NOMO-1 (cell line): ENCODE data around the gene JKAMP.
"Not testable (repeated sequence)": the region's sequence is repeated elsewhere in the genome, so short reads cannot be mapped to it uniquely, and the experiment has no call there.

Experiments used
- DNase-seq, 2 experiments: peaks; one replicate each; lab custom pipeline; 2025; ENCODE audit not compliant: unreplicated experiment in 2 of 2; lab: John Stamatoyannopoulos, UW

Gene JKAMP, protein sequence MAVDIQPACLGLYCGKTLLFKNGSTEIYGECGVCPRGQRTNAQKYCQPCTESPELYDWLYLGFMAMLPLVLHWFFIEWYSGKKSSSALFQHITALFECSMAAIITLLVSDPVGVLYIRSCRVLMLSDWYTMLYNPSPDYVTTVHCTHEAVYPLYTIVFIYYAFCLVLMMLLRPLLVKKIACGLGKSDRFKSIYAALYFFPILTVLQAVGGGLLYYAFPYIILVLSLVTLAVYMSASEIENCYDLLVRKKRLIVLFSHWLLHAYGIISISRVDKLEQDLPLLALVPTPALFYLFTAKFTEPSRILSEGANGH

DNA sequence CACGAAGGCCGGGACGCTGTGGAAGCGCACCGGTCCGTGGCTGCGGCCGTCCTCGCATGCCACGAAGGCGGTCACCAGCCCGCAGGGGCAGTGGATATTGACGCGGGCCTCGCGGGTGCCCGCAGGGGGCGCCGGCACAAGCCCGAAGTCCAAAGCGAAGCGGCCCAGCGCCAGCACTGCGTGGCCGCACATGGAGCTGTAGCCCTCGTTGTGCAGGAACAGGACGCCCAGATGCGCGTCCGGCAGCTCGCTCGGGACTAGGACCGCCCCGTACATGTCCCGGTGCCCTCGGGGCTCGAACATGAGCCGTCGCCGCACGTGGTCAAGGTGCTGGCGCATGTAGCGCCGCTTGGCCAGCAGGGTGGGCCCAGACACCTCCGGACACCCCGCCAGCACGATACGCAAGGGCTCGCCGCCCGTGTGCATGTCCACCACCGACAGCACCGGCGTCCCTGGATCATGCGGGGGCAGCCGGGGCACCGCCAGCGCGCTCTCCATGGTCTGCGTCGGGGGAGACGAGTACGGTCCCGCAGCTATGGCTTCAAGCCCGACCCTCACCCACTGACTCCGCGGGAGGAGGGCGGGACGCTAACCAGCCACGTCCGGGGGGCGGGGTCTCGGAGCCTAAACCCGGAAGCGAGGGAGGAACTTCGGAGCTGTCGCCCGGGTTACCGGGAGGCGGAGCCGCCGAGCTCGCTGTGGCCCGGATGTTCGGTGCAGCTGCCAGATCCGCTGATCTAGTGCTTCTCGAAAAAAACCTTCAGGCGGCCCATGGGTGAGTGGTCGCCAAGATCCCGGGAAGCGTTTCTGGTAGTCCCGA lies at the start of gene JKAMP, which contains the start of gene L3HYPDH:
Gene JKAMP, plus strand, starts transcription at position 699 of the 820 bp plus-strand sequence. Its CDS starts 73 bp downstream, at position 772.
Gene L3HYPDH, minus strand, starts transcription at position 590 of the 820 bp plus-strand sequence. Its CDS starts 92 bp downstream, at position 498.
- DNase-seq = peak; percentile 90

DNA sequence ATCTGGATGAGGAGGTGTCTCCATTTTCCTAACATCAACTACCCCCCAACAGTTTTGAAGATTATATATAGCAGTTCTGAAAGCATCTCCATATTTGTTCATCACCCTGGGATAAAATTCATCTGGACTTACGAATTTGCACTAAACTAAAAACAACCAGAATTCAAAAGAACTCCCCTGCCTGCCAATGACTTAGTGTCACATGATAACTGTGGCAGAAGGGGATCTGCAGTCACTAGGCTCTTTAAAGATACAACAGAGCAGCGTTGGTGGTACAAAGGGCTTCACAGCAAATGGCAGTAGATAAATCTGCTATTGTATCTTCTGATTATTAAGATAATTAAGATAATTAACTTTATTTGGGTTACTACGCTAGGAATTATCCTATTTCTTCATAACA lies 49.2 kb upstream of the JKAMP start:
- no peak for DNase-seq

- DNase-seq = peak; percentile 36 to 91
These were observed 48.3 kb upstream of the JKAMP start for GRCh38 chr14:59435987-59436386.

- DNase-seq = peak in 1 of 2 experiments; percentile 35
These were observed 46.1 kb upstream of the JKAMP start for GRCh38 chr14:59438195-59438647.

GRCh38 chr14:59439256-59439965 lies 44.9 kb upstream of the JKAMP start:
- peak in 1 of 2 experiments; percentile 54 for DNase-seq

GRCh38 chr14:59448673-59449072 lies 35.6 kb upstream of the JKAMP start:
- not testable (repeated sequence) for DNase-seq

GRCh38 chr14:59450716-59451115 lies 33.6 kb upstream of the JKAMP start:
- no peak for DNase-seq

DNA sequence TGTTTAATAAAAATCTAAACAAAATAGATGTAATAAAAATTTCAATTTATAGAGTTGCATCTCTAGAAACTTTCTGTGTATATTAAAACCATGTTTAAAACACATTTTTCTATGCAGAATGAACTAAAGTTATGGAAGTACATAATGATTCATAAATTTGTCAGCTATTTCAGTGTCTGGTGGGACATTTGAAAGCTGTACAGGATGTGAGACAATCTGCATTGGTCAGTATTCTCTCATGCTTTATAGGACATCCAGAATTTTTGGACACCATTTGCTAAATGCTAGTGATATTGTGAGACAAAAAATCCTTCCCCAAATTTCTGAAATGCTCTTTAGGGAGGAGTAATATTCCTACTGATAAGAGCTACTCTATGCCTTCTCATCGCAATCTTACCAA lies 32.5 kb upstream of the JKAMP start:
- no peak for DNase-seq

DNA sequence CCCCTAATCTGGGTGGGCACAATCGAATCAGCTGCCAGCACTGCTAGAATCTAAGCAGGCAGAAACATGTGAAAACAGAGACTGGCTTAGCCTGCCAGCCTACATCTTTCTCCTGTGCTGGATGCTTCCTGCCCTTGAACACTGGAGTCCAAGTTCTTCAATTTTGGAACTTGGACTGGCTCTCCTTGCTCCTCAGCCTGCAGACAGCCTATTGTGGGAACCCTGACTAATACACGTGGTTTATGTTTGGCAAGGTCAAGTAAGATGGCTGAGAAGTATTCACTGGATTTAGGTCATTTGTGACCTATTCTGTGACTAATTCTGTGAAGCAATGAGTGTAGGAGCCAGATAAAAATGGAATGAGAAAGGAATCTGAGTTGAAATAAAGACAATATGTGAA lies 30.2 kb upstream of the JKAMP start:
- no peak for DNase-seq

- no peak for DNase-seq
These were observed 28.9 kb upstream of the JKAMP start for GRCh38 chr14:59455411-59455810.

DNA sequence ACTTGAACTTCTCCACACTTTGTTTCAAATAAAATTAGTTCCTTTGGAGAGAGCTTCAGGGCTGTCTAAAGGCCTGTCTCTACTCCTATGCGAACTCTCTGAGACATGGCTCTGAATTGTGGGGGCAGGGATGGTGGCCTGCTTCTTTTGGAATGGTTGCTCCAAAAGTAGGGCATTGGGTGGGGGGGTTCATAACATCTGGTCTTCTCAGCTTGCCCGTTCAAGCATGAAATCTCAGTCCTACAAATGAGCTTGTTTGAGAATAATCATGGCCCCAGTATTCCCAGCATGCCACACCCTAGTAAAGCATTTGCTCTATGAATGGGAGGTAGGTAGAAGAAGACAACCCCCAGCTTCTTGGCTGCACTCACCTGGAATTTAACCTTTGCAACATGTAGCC lies 25.8 kb upstream of the JKAMP start:
- DNase-seq = no peak

GRCh38 chr14:59460378-59460777 lies 23.9 kb upstream of the JKAMP start:
- DNase-seq = no peak

DNA sequence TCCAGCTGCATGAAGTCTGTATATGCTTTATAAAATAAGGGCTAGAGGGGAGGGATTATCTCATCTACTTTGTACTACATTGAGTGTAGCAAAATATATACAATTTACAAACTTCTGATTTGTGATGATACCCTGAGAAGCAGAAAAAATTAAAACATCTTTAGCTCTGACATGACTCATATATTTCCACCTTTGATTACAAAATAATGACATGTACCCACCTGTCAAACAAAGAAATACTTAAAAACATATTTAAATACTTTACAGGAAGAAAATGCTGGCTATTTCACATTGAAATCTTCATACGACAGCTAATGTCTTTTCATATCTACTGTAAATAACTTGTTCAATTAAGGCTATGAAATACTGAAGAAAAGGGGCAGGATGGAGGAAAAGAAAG lies 22.4 kb upstream of the JKAMP start:
- no peak for DNase-seq

DNA sequence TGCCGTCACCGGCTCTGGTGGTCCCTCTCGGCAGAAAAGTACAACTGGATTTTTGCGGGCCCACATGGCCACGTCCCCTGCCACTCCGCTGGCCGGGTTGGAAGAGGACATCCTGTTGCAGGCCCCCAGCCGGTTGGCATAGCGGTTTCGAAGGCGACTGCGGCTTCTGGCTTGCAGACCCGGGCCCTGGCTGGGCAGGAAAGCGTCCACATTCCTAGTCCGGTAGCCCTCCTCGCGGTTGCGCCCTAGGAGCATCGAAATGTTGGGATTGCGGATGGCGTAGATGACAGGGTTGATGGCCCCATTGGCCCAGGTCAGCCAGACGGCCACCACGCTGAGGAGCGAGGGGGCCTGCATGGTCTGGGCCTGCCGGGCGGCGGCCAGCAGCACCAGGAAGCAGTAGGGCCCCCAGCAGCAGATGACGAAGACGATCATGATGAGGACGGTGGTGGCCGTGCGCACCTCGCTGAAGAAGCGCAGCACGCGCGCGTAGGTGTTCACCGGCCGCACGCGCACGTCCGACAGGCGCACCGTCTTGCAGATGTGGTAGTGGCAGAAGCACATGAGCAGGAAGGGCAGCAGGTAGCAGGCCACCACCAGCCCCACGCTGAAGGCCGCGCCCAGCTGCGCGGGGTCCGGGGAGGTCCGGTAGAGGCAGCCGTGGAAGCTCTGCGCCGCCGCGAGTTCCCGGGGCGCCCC lies 20.4 kb upstream of the JKAMP start:
- DNase-seq = no peak

GRCh38 chr14:59464486-59465315 lies 19.6 kb upstream of the JKAMP start:
- no peak for DNase-seq

DNA sequence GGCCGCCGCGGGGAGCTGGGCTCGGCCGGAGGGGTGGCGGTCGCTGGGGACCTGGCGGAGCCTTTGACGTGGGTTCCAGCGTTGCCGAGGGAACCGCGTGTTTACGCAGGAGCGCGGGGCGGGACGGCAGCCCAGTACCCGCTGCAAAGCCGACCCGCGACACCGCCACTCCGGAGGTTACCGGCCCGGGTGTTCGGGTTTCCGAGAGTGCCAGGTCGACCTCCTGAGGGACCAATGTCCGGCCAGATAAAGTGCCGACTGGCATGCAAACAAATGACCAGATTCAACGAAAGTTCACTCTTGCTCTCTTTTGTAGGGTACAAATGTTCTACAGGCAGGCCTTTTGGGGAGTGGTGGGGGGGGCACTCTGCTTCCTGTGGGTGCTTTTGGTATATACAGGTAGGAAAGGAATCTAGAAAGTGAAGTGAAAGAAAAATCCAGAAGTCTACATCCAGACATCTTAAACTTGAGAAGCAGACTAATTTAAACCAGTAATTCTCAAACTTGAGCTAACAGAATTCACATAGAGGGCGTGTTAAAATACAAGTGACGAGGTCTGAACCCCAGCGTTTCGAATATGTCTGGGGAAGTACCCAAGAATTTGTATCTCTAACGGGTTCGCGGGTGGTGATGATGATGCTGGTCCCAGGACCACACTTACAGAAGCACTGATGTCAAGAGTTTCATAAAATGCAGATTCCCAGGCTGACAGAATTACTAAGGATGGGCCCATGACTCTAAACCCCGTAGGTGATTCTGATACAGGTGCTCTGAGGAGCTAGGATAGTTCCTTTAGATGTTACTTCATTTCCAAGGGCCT lies 18.8 kb upstream of the JKAMP start, which contains the start of gene GPR135:
Gene GPR135, minus strand, starts transcription at position 65 of the 820 bp plus-strand sequence. CDS start 154 bp downstream, outside the sequence.
- DNase-seq = no peak

DNA sequence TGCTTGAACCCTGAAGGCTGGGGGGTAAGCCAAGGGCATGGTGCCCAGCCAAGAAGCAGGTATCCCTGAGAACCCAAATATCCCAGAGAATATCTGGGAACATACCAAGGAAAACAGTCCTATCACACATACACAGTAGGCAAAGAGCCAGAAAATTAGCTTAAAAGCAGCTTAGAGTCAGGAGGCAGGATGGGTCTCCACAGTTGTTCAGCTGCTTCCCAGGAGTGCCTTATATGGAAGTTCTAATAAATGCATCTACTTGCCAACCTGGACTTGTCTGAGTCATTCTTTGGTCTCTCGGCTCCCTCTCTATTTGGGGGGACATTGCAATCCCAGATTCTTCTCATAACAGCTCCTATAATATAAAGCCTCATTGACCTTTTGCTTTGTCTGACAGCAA lies 10.1 kb upstream of the JKAMP start:
- DNase-seq = no peak

DNA sequence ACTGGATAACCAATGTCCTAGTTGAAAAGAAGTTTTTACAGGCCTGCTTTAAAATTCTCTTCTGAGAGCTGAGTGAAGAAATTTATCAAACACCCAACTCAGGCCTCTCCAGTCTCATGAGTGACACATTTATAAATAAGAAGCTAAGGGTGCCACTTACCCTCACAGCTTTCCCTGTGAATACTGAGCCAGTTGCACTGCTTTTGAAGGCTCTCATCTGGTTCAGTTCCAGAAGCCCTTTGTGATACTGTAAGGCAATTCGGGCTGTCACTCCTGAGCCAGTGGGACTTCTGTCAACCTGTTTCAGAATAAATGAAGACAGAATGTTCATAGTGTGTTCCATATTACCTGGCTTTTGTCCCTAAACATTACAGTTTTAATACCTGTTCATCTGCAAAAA lies 8.6 kb upstream of the JKAMP start:
- no peak for DNase-seq

DNA sequence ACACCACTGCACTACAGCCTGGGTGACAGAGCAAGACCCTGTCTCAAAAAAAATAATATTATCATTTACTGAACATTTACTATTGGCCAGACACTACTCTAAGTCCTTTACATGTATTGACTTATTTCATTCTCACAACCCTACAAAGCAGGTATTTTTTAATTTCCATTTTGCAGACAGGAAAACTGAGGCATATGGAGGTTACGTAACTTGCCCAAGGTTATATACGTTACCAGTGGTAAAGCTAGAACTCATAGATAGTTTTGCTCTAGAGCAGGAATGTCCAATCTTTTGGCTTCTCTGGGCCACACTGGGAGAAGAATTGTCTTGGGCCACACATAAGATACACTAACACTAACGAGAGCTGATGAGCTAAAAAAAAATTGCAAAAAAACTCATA lies 5.8 kb upstream of the JKAMP start:
- DNase-seq = no peak
